Stimulated activated CD4-positive, alpha-beta T cell treated with anti-CD3 and anti-CD28 coated beads, Interleukin-2, amount 100 ng/mL, for 48 hours (primary cell): ENCODE data around the gene FBN2.

Experiments used
- DNase-seq, 2 donors: peaks; one replicate each; pipeline ENCODE4 v3.0.0-alpha.2; 2020

FBN2 gene

DNA sequence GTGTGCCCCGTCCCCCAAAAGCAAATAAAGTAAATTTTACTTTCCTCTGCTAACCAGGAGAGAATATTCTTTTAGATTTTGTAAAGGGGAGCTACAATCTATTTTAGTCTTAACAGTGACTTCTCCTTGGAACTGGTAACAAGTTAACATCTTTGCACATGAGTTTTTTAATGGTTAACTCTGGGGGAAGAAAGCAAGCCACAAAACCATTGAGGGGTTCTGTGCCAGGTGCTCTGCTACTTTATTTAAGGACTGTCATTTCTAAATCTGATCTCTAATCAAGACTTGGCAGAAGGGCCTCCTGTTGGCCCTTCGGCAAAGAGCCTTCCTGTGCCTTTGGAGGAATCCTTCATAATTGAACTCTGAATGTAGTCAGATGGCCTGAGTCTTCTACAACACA lies 301.0 kb downstream of the FBN2 start:
- no peak for DNase-seq

- DNase-seq: no peak
These were observed 301.7 kb downstream of the FBN2 start for GRCh38 chr5:128236334-128236733.

DNA sequence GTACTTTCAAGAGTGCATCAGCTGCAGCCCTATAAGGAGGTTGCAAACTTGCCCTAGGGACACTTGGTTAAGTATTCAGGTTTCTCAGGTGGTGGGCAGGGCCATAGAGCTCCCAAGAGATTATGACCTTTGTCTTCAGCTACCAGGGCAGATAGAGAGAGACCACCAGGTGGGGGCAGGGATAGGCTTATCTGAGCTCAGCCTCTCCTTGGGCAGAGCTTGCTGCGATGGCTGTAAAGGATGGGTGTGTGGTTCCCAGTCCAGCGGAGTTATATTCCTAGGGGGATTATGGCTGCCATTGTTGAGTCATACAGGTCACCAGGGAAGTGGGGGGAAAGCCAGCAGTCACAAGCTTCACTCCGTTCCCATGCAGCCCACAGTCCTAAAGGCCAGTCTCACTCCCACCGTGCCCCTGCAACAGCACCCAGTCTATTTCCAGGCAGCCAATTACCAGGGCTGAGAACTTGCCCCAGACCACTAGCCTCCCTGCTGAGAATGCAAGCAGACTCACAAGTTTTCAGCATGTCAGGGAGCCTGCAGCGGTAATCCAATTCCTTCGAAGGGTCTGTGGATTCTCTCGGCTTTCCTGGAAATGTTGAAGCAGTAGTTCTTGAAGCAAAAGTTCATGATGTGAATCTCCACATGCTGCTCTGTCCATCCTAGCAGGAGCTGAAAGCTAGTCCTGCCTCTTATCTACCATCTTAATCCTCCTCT lies 303.0 kb downstream of the FBN2 start:
- no peak for DNase-seq

DNA sequence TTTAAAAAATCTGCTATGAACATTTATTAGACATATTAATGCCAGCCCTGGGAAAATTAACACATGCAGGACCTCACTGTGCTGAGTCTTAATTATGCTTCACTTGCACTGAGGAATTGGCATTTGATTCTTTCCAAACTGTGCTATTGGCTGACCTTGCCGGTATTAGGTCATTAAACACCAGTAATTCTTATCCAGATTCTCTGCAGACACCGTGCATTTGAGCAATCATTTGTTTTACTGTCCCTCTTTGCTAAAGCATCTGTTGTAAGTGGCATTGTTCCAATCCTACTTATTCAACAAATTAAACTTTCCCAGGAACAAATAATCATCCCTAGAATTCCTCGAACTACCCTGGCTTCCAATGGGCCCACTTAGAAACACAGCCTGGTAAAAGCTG lies 309.5 kb downstream of the FBN2 start:
- DNase-seq: no peak

- no peak for DNase-seq
These were observed 310.0 kb downstream of the FBN2 start for GRCh38 chr5:128228008-128228407.

DNA sequence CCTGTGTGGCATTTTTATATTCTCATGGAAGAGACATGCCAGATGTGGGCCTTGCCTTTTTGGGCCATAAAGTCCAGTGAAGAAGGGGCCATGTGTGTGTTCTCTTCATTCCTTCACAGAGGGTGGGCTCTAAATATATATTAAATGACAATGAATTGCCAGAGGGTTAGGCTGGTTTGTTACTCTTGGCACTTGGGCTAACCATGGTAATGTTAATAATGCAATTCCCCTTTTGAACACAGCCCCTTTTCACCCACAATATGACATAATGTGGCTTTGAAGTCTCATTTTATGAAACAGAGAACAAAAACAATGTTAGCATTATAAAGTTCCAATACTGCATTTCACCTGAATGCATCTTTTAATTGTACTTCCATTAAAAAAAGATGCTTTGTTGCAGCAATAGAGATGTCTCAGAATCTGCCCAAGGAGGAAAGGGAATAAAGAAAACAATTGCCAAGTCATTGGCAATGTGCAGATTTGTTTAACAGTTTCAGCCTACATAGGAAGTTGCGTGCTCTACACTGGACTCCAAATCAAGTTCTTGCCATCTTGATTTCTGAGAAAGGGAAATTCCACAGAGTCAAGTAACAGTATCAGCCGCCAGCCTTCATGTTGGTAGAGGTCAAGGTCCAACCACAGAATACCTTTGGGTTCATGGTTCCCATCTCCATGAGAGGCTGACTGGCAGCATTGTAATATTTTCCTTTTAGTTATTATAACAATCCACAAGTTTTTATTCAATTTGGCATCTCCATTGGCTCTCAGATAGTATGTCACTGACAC lies 312.6 kb downstream of the FBN2 start:
- no peak for DNase-seq

GRCh38 chr5:128224336-128224735 lies 313.7 kb downstream of the FBN2 start:
- DNase-seq: no peak

DNA sequence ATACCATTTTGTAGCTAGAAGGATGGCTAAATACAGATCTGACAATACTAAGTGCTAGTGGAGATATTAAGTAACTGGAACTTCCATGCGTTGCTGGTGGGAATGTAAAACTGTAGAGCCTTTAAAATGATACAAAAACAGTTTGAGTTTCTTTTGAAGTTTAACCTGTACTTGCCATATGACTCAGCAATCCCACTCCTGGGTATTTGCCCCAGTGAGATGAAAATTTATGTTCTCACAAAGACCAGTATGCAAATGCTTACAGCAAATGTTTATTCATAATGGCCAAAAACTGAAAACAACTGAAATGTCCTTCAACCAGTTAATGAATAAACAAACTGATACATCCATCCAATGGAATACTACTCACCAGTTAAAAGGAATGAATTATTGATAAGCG lies 317.2 kb downstream of the FBN2 start:
- no peak for DNase-seq

GRCh38 chr5:128216860-128217531 lies 321.0 kb downstream of the FBN2 start:
- DNase-seq: no peak

DNA sequence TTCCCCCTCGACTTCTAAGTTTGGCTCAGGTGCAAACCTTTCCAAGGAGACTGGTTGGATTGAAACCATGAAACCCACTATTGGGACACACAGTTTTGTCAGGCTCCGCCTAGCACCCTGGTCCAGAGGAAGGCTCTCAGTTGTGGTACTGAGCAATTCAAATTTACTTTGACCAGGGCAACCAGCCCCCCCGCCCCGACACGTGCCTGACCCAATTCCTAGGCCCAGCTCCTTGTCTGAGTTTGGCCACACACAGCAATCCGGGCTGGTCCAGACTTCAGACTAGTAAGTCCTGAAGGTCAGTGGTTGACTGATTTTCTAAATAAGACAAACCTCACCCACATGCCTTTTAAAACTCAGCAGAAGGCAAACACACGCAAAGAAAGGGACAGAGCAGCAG lies 321.8 kb downstream of the FBN2 start:
- DNase-seq: no peak

- no peak for DNase-seq
These were observed 324.2 kb downstream of the FBN2 start for GRCh38 chr5:128213833-128214232.

DNA sequence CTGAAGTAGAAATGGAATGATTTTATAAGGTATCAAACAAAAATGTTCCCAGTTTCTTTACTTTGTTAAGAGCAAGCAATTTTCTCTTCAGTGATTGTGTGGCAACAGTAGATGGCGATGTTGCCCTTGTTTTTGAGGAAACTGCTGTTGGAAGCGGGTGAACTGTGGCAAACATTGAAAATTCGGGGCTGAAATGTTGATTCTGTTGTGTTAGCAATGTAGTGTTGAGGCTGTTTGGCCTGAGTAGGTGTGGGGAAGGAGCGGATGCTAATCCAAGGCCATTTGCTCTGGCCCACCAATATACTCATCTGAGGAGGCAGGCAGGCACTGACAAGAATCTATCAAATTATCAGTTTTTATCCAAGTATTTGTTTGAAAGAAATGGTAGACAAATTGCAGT lies 324.7 kb downstream of the FBN2 start:
- DNase-seq: peak; percentile 35 to 38

DNA sequence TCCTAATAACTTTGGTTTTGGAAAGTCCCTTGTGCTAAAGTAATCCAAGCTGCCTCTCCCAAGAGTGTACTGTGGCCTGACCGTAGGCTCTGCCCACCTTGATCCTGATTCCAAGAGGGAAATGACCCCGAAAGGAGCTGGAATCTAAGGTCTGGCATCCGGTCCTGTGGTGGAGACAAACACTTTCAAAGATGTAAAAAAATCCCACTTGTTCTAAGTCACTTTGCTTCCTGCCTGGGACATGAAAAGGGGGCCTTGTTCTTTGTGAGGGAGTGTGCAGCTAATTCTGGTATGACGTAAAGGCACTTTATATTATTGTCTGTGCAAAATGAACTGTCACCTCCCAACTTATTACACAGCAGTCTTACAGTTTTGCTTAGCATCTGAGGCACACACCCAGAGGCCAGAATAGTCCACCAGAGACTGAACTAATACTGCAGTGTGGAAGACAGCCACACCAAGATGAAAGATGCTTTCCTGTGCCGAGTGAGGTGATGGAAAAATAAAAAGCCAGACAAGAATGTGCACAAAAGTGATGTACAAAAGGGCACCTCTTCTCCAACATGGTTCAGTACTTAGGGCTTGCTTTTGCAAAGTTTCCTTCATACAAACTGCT lies 325.7 kb downstream of the FBN2 start:
- no peak for DNase-seq

DNA sequence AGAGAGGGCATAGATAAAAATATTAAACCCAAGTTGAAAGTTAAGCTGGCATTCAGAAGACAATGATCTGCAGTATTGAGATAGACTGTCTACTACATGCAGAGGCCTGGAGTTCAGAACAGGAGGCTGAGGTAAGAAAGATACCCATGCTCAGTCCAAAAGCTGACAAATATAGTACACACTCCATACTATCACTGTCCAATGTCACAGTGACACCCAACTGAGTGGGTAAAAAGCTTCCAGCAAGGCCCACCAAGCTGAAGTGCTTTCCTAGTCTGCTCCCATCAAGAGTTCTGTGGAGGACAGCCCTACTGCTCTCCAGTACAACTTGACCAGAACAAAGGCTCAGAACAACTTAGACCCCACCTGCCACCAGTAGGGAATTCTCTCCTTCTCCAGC lies 329.6 kb downstream of the FBN2 start:
- DNase-seq: no peak
